B cell (primary cell): ENCODE measurements around the gene FCRL5. TPM values are rescaled to one million over a fixed set of nuclear protein-coding genes. Genes with fewer than 3 reads are reported as not detected.

Experiments
- ATAC-seq: fragments of 200-7000 bp; cut with Tn5 transposase; one replicate; pipeline ENCODE4 v1.10.0; 2021; ENCODE audit warnings: low read depth, mild to moderate bottlenecking, moderate number of reproducible peaks, moderate library complexity
- CTCF ChIA-PET: fragments of 350-600 bp; sonication (Branson Sonifier 250); formaldehyde crosslinking; loops from one replicate; lab custom pipeline; 2021; ENCODE audit warnings: antibody characterized with exemption, inconsistent platforms; lab: Charles Lee
- POLR2A ChIA-PET: fragments of 350-600 bp; sonication (Branson Sonifier 250); formaldehyde crosslinking; loops from one replicate; lab custom pipeline; 2021; ENCODE audit warnings: antibody characterized with exemption; lab: Charles Lee
- DNase-seq: peaks from one replicate; pipeline ENCODE4 v3.0.0; 2013
- H2AFZ ChIP-seq: 2 replicates; pipeline ENCODE4 v1.6.1; 2012; ENCODE audit warnings: mild to moderate bottlenecking, low read depth, low read length; ENCODE audit not compliant: insufficient read depth, poor library complexity, severe bottlenecking
- H3K27ac ChIP-seq, 2 donors: 1 replicate in 1 of 2; 2 replicates in 1 of 2; pipeline ENCODE4 v1.5.1; 2012 to 2013; ENCODE audit warnings: low read length in 2 of 2, mild to moderate bottlenecking in 2 of 2, moderate library complexity in 1 of 2
- H3K27me3 ChIP-seq, 4 experiments: fragments of 200-600 bp in 1 of 4; sonication (generic) in 1 of 4; replicated peaks in 1 of 4; 1 replicate in 2 of 4; 2 replicates in 2 of 4; pipeline versions ENCODE4 v1.6.1 to v1.7.0; 2013 to 2016; ENCODE audit warnings: low read length in 3 of 4, mild to moderate bottlenecking in 2 of 4, mixed read lengths in 1 of 4, moderate library complexity in 1 of 4; ENCODE audit not compliant: insufficient read depth in 4 of 4, control insufficient read depth in 3 of 4; ENCODE audit errors: control extremely low read depth in 1 of 4
- H3K36me3 ChIP-seq, 2 experiments: replicated peaks in 1 of 2; 1 replicate in 1 of 2; 2 replicates in 1 of 2; pipeline versions ENCODE4 v1.6.1 to v1.7.1; 2013; ENCODE audit warnings: low read length in 1 of 2; ENCODE audit not compliant: insufficient read depth in 2 of 2, control insufficient read depth in 1 of 2; ENCODE audit errors: control extremely low read depth in 1 of 2, extremely low read depth in 1 of 2
- H3K4me1 ChIP-seq, 2 donors: fragments of 200-600 bp in 1 of 2; sonication (generic) in 1 of 2; 1 replicate in 1 of 2; 2 replicates in 1 of 2; pipeline versions ENCODE4 v1.5.1 to v1.6.1; 2013 to 2017; ENCODE audit warnings: low read length in 2 of 2; ENCODE audit not compliant: control insufficient read depth in 2 of 2, insufficient read depth in 2 of 2
- H3K4me2 ChIP-seq: replicated peaks from 2 replicates; pipeline ENCODE3; 2012; ENCODE audit warnings: mild to moderate bottlenecking, low read depth, low read length; ENCODE audit not compliant: poor library complexity, severe bottlenecking
- H3K4me3 ChIP-seq, 5 experiments: fragments of 200-600 bp in 1 of 5; sonication (generic) in 1 of 5; 1 replicate in 3 of 5; 2 replicates in 2 of 5; pipeline versions ENCODE4 v1.5.1 to v1.7.0; 2011 to 2016; ENCODE audit warnings: low read length in 4 of 5, mild to moderate bottlenecking in 4 of 5, low read depth in 2 of 5, control low read depth in 1 of 5, moderate library complexity in 1 of 5; ENCODE audit not compliant: insufficient read depth in 1 of 5; ENCODE audit errors: control extremely low read depth in 1 of 5, extremely low read depth in 1 of 5
- H3K79me2 ChIP-seq: fragments of 200-600 bp; sonication (generic); one replicate; pipeline ENCODE4 v1.6.0; 2016; ENCODE audit warnings: low read length; ENCODE audit not compliant: control insufficient read depth, insufficient read depth
- H3K9ac ChIP-seq: fragments of 200-600 bp; sonication (generic); 2 replicates; pipeline ENCODE4 v1.6.1; 2017; ENCODE audit warnings: mild to moderate bottlenecking, low read length, moderate library complexity
- H3K9me3 ChIP-seq, 3 donors: one replicate each; pipeline versions ENCODE4 v1.6.1 to v1.7.1; 2013; ENCODE audit warnings: low read length in 2 of 3; ENCODE audit not compliant: control insufficient read depth in 2 of 3, insufficient read depth in 1 of 3; ENCODE audit errors: control extremely low read depth in 1 of 3
- H4K20me1 ChIP-seq: 2 replicates; pipeline ENCODE4 v1.6.0; 2012; ENCODE audit warnings: mild to moderate bottlenecking, low read length; ENCODE audit not compliant: insufficient read depth, control insufficient read depth, poor library complexity, severe bottlenecking
- H3K27ac Mint-ChIP-seq: one replicate; pipeline ENCODE4 v1.8.0; 2021; ENCODE audit warnings: mixed read lengths
- H3K27me3 Mint-ChIP-seq: one replicate; pipeline ENCODE4 v1.8.0; 2021; ENCODE audit warnings: mixed read lengths
- H3K4me1 Mint-ChIP-seq: one replicate; pipeline ENCODE4 v1.8.0; 2021; ENCODE audit warnings: mixed read lengths
- H3K4me3 Mint-ChIP-seq: one replicate; pipeline ENCODE4 v1.8.0; 2021; ENCODE audit warnings: mixed read lengths
- H3K9me3 Mint-ChIP-seq: one replicate; pipeline ENCODE4 v1.8.0; 2022; ENCODE audit warnings: mixed read lengths; ENCODE audit not compliant: insufficient read depth
- CTCF ChIP-seq: fragments of 200-600 bp; IDR thresholded peaks from one replicate; pipeline ENCODE4 v1.8.0; 2022; ENCODE audit warnings: antibody characterized with exemption, mild to moderate bottlenecking
- EZH2 ChIP-seq: IDR thresholded peaks from 2 replicates; pipeline ENCODE4 v1.6.1; 2012; ENCODE audit warnings: borderline replicate concordance, low read depth, mild to moderate bottlenecking, moderate library complexity, low read length; ENCODE audit not compliant: insufficient read depth, poor library complexity, severe bottlenecking
- intact Hi-C: fragments of 100-400 bp; cut with micrococcal nuclease; formaldehyde crosslinking; loops from one replicate; pipeline ENCODE4 v1.10.0; 2022
- polyA plus RNA-seq: library from polyadenylated mRNA; depleted of rRNA; stranded (reverse); fragments of >200 nt; gene quantifications from 2 replicates; pipeline ENCODE4 v1.2.3, GENCODE V29; 2012
- total RNA-seq, 2 donors: library from RNA; stranded (reverse); fragments of 120-200 nt in 1 of 2; gene quantifications; 1 replicate in 1 of 2; 2 replicates in 1 of 2; pipeline versions ENCODE4 v1.2.3 to v1.2.4, GENCODE V29; 2013 to 2022

Gene FCRL5
- total and polyA plus RNA-seq, 2 donors (not counting 1 experiment from before 2014, with no cell fraction given) = 34.0 to 108 TPM

- no peak overlapping the region for H3K27ac ChIP-seq
- H3K4me3 ChIP-seq = no peak overlapping the region
- TF ChIP-seq EZH2 = no peak
- TF ChIP-seq CTCF = no peak
- intact Hi-C loops = no loop called here
- Mint-ChIP-seq H3K27me3 (peaks cover 2% of the 10 kb centered on the region), H3K9me3 (peaks cover 7% of the 10 kb centered on the region), H3K27ac (no peak overlapping the region), H3K4me3 (no peak overlapping the region), H3K4me1 (no peaks in the 10 kb centered on the region)
- H3K27me3 ChIP-seq = no peaks in the 10 kb centered on the region
- no peak overlapping the region for H3K4me2 ChIP-seq
- H3K9me3 ChIP-seq = peaks cover 2 to 23% (median 19%) of the 10 kb centered on the region in 3 donors
- POLR2A ChIA-PET = no interaction called here
- no peak overlapping the region for H2AFZ ChIP-seq
- no peaks in the 10 kb centered on the region for H4K20me1 ChIP-seq
- no peaks in the 10 kb centered on the region for H3K79me2 ChIP-seq
- DNase-seq = no peak
- no peak overlapping the region for H3K9ac ChIP-seq
- no peak for ATAC-seq
- no peaks in the 10 kb centered on the region for H3K4me1 ChIP-seq
- H3K36me3 ChIP-seq = no peaks in the 10 kb centered on the region
- CTCF ChIA-PET = interaction anchor here (0.8 to 7.1 kb wide), 3 partner anchors 13 to 326 kb away, joined by 3 to 37 read pairs (median 3); no protein-coding TSS in a partner anchor
Measured at GRCh38 chr1:157482174-157482573, 70.1 kb downstream of the FCRL5 start.

DNA sequence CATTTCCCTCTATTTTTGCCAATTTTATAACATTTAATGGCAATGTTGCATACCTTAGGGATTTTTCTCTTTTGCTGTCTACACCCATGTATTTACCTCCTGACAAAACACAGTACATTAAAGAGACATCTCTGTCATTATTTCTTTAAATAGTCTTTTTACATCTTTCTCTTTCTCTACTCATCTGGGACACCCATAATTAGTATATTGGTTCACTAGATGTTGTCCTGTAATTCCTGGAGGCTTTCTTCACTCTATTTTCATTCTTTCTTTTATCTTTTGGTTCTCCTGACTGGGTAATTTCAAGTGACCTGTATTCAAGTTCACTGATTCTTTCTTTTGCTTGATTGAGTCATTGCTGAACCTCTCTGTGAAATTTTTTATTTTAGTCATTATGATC is 74.3 kb downstream of the FCRL5 start:
- Histone ChIP-seq H3K9me3 (peaks cover 3 to 30% (median 27%) of the 10 kb centered on the region in 3 donors), H3K4me1 (no peaks in the 10 kb centered on the region), H4K20me1 (no peaks in the 10 kb centered on the region), H3K27ac (no peak overlapping the region), H3K4me2 (no peak overlapping the region), H3K36me3 (no peaks in the 10 kb centered on the region), H3K27me3 (peaks cover 0 to 4% (median 0%) of the 10 kb centered on the region in 4 experiments), H3K4me3 (no peak overlapping the region), H3K9ac (no peak overlapping the region), H2AFZ (no peak overlapping the region), H3K79me2 (no peaks in the 10 kb centered on the region)
- Mint-ChIP-seq H3K4me1 (no peaks in the 10 kb centered on the region), H3K4me3 (no peak overlapping the region), H3K27ac (no peak overlapping the region), H3K9me3 (peaks cover 8% of the 10 kb centered on the region), H3K27me3 (peaks cover 8% of the 10 kb centered on the region)
- CTCF ChIA-PET = no interaction called here
- no peak for TF ChIP-seq CTCF
- intact Hi-C loops = no loop called here
- POLR2A ChIA-PET = no interaction called here
- ATAC-seq (no peak), DNase-seq (no peak)
